Natural killer cell (primary cell): Measurements from ENCODE around the gene MRPL18. TPM values are rescaled to one million over a fixed set of nuclear protein-coding genes. Genes with fewer than 3 reads are reported as not detected.

ENCODE experiments used
- ATAC-seq, 3 donors: fragments of 150-1000 bp in 2 of 3; fragments of 200-7000 bp in 1 of 3; cut with Tn5 transposase; 1 replicate in 1 of 3; 2 replicates in 2 of 3; pipeline ENCODE4 v1.10.0; 2021; ENCODE audit warnings: mild to moderate bottlenecking in 2 of 3, moderate library complexity in 2 of 3
- DNase-seq, 2 donors: peaks; one replicate each; pipeline versions ENCODE4 v3.0.0 to v3.0.0-alpha.2; 2013 to 2021; ENCODE audit warnings: mixed read lengths in 1 of 2
- H3K27ac ChIP-seq: one replicate; pipeline ENCODE4 v1.5.1; 2013; ENCODE audit warnings: mild to moderate bottlenecking, low read length
- H3K27me3 ChIP-seq: one replicate; pipeline ENCODE4 v1.6.1; 2013; ENCODE audit warnings: low read length; ENCODE audit not compliant: control insufficient read depth, insufficient read depth
- H3K36me3 ChIP-seq: one replicate; pipeline ENCODE4 v1.6.1; 2013; ENCODE audit warnings: low read length; ENCODE audit not compliant: control insufficient read depth, insufficient read depth
- H3K4me1 ChIP-seq: one replicate; pipeline ENCODE4 v1.6.1; 2013; ENCODE audit warnings: low read length; ENCODE audit not compliant: control insufficient read depth, insufficient read depth
- H3K4me3 ChIP-seq: one replicate; pipeline ENCODE4 v1.5.1; 2013; ENCODE audit warnings: low read length
- H3K9me3 ChIP-seq: one replicate; pipeline ENCODE4 v1.6.1; 2013; ENCODE audit warnings: low read length; ENCODE audit not compliant: control insufficient read depth, insufficient read depth
- H3K27ac Mint-ChIP-seq, 2 donors: one replicate each; pipeline ENCODE4 v1.8.0; 2022; ENCODE audit warnings: mild to moderate bottlenecking in 2 of 2, mixed read lengths in 2 of 2, moderate library complexity in 1 of 2
- H3K27me3 Mint-ChIP-seq, 2 donors: one replicate each; pipeline ENCODE4 v1.8.0; 2022; ENCODE audit warnings: low read depth in 2 of 2, mixed read lengths in 2 of 2
- H3K36me3 Mint-ChIP-seq: one replicate; pipeline ENCODE4 v1.8.0; 2022; ENCODE audit warnings: mixed read lengths
- H3K4me1 Mint-ChIP-seq, 2 donors: one replicate each; pipeline ENCODE4 v1.8.0; 2022; ENCODE audit warnings: mixed read lengths in 2 of 2
- H3K4me3 Mint-ChIP-seq: one replicate; pipeline ENCODE4 v1.8.0; 2022; ENCODE audit warnings: mild to moderate bottlenecking, moderate library complexity, mixed read lengths
- H3K9me3 Mint-ChIP-seq, 2 donors: one replicate each; pipeline ENCODE4 v1.8.0; 2022; ENCODE audit warnings: mixed read lengths in 2 of 2
- WGBS: methylation state at CpG from one replicate; pipeline ENCODE4 v1.1.7; 2013; ENCODE audit warnings: missing lambda C conversion rate; ENCODE audit not compliant: insufficient coverage; 5-methylcytosine and 5-hydroxymethylcytosine counted together
- intact Hi-C: fragments of 100-400 bp; cut with micrococcal nuclease; formaldehyde crosslinking; loops from one replicate; pipeline ENCODE4 v1.14.2; 2022
- total RNA-seq, 4 donors: library from RNA; stranded (reverse); fragments of 120-200 nt in 1 of 4; gene quantifications; one replicate each; pipeline versions ENCODE4 v1.2.3 to v1.2.4, GENCODE V29; 2013 to 2022
- TF ChIP-seq, protein P1 (sequence below): fragments of 200-600 bp; IDR thresholded peaks from one replicate; pipeline ENCODE4 v1.8.0; 2022; ENCODE audit warnings: antibody characterized with exemption

Gene MRPL18
- total RNA-seq, 3 donors from 2014 or later (not counting 1 experiment from before 2014, with no cell fraction given) = 22.3 to 29.6 (median 22.6) TPM

DNA sequence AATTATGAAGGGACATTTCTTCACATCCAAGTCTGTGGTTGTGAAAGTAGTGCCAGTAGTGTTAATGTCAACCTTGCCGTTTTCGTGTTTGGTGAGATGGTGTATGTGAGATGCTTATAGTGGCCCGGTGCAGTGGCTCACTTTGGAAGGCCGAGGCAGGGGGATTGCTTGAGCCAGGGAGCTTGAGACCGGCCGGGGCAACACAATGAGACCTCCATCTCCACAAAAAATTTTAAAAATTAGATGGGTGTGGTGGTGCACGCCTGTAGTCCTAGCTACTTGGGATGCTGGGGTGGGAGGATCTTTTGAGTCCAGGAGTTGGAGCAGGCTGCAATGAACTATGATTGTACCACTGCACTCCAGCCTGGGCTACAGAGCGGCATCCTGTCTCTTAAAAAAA lies 47.2 kb downstream of the MRPL18 start:
- no peak overlapping the region for H3K27ac Mint-ChIP-seq
- H3K4me3 Mint-ChIP-seq = no peak overlapping the region
- no peaks in the 10 kb centered on the region for H3K9me3 Mint-ChIP-seq
- TF ChIP-seq, protein P1, sequence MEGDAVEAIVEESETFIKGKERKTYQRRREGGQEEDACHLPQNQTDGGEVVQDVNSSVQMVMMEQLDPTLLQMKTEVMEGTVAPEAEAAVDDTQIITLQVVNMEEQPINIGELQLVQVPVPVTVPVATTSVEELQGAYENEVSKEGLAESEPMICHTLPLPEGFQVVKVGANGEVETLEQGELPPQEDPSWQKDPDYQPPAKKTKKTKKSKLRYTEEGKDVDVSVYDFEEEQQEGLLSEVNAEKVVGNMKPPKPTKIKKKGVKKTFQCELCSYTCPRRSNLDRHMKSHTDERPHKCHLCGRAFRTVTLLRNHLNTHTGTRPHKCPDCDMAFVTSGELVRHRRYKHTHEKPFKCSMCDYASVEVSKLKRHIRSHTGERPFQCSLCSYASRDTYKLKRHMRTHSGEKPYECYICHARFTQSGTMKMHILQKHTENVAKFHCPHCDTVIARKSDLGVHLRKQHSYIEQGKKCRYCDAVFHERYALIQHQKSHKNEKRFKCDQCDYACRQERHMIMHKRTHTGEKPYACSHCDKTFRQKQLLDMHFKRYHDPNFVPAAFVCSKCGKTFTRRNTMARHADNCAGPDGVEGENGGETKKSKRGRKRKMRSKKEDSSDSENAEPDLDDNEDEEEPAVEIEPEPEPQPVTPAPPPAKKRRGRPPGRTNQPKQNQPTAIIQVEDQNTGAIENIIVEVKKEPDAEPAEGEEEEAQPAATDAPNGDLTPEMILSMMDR = no peak
- WGBS = 95% methylated on average over 4 of the region's 8 CpGs
- H3K36me3 ChIP-seq = no peaks in the 10 kb centered on the region
- DNase-seq = no peak
- H3K27me3 Mint-ChIP-seq = peaks cover 0 to 9% of the 10 kb centered on the region in 2 donors
- no peaks in the 10 kb centered on the region for H3K4me1 ChIP-seq
- intact Hi-C loops = no loop called here
- H3K4me3 ChIP-seq = no peak overlapping the region
- H3K36me3 Mint-ChIP-seq = no peaks in the 10 kb centered on the region
- no peaks in the 10 kb centered on the region for H3K27me3 ChIP-seq
- H3K9me3 ChIP-seq = no peaks in the 10 kb centered on the region
- ATAC-seq = no peak
- H3K4me1 Mint-ChIP-seq = no peaks in the 10 kb centered on the region
- H3K27ac ChIP-seq = no peak overlapping the region

DNA sequence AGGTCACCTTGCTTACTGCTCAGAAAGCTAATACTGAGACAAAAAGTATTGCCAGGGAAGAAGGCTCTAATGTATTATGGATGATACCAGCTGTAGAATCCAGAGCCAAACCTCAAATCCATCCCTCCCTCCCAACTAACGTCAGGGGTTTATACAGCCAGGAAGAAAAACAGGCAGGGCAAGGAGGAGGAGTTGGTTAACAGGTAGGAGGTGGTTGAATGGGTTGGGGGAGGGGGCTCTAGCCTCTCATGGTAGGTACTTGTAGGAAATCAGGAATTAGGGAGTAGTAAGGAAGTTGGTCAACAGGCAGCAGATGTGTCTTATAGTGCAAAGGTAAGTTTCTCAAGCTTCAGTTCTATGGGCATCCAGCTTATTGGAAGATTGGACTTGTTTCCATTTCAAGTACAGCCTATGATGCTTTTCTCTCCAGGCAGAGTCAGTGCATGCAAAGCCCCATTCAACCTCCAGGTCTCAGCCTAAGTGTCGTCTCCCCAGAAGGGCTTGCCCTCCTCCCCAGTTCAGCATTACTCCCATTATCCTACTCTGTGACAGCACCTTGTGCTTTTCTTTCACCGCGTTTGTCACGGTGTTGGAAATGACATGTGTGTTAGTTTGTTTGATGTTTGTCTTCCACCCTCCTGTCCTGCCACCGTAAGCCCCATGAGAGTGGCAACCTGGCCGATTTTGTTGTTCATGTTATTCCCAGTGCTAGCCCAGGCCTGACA lies 47.9 kb downstream of the MRPL18 start:
- Histone ChIP-seq H3K27ac (no peak overlapping the region), H3K9me3 (no peaks in the 10 kb centered on the region), H3K27me3 (no peaks in the 10 kb centered on the region), H3K4me3 (no peak overlapping the region), H3K36me3 (no peaks in the 10 kb centered on the region), H3K4me1 (no peaks in the 10 kb centered on the region)
- intact Hi-C loops = no loop called here
- TF ChIP-seq, protein P1 = no peak
- Mint-ChIP-seq H3K27ac (no peak overlapping the region), H3K27me3 (peaks cover 0 to 9% of the 10 kb centered on the region in 2 donors), H3K4me1 (no peaks in the 10 kb centered on the region), H3K4me3 (no peak overlapping the region), H3K36me3 (no peaks in the 10 kb centered on the region), H3K9me3 (no peaks in the 10 kb centered on the region)
- DNase-seq (no peak), ATAC-seq (no peak)
- WGBS = 89% methylated on average over 6 of the region's 7 CpGs

DNA sequence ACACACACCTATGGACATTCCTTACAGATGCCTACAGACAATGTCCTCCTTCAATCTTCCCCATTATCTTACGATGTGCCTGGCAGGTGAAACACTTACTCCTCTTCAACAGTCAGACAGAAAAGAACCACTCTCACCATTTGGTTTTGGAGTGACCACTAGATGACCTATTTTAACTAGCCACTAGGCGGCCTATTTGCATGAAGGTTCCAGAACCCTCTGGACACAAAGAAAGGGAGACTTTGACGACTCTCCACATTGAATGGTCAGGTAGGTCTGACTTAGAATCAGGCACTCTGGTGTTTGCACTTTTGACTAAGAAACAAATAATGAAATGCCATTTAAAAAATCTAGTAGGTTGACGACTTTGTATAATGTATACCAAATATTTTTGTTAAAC lies 51.8 kb downstream of the MRPL18 start:
- Histone ChIP-seq H3K4me1 (no peaks in the 10 kb centered on the region), H3K27ac (no peak overlapping the region), H3K27me3 (no peaks in the 10 kb centered on the region), H3K4me3 (no peak overlapping the region), H3K9me3 (no peaks in the 10 kb centered on the region), H3K36me3 (no peaks in the 10 kb centered on the region)
- WGBS = 87% methylated on average over 3 of the region's 4 CpGs
- TF ChIP-seq, protein P1 = no peak
- Mint-ChIP-seq H3K4me3 (no peak overlapping the region), H3K9me3 (no peaks in the 10 kb centered on the region), H3K36me3 (no peaks in the 10 kb centered on the region), H3K27ac (no peak overlapping the region), H3K27me3 (peaks cover 0 to 9% of the 10 kb centered on the region in 2 donors), H3K4me1 (no peaks in the 10 kb centered on the region)
- no peak for DNase-seq
- intact Hi-C loops = no loop called here
- no peak for ATAC-seq
